ENCODE data around the gene TTLL8. TPM values are rescaled to one million over a fixed set of nuclear protein-coding genes. Genes with fewer than 3 reads are reported as not detected.

The TTLL8 gene
- total and polyA plus RNA-seq, 4 donors = not detected

GRCh38 chr22:50017701-50018224, 40.3 kb downstream of the TTLL8 start:
- peaks cover 0 to 7% (median under 1%) of the 10 kb centered on the region in 4 donors for H3K27me3 ChIP-seq (ENCODE audit: control insufficient read depth in 4 of 4, insufficient read depth in 4 of 4, low read length in 3 of 4)
- 90% methylated on average over 6 of the region's 6 CpGs for WGBS

GRCh38 chr22:50016988-50017700, 41.0 kb downstream of the TTLL8 start:
- peaks cover 0 to 7% (median under 1%) of the 10 kb centered on the region in 4 donors for H3K27me3 ChIP-seq (ENCODE audit: control insufficient read depth in 4 of 4, insufficient read depth in 4 of 4, low read length in 3 of 4)

More at GRCh38 chr22:50017701-50018224, 40.3 kb downstream of the TTLL8 start:
- Histone ChIP-seq H3K27ac (ENCODE audit: low read depth in 1 of 2, low read length in 2 of 2) (no peak overlapping the region), H3K9me3 (ENCODE audit: control insufficient read depth in 4 of 4, low read length in 3 of 4) (no peaks in the 10 kb centered on the region), H3K9ac (ENCODE audit: low read depth in 1 of 2, low read length in 2 of 2) (no peak overlapping the region), H3K36me3 (ENCODE audit: control insufficient read depth in 4 of 4, insufficient read depth in 3 of 4, low read depth in 1 of 4, low read length in 3 of 4) (no peaks in the 10 kb centered on the region), H3K4me3 (ENCODE audit: low read depth in 1 of 3, low read length in 3 of 3) (no peak overlapping the region), H3K4me1 (ENCODE audit: control insufficient read depth in 4 of 4, insufficient read depth in 4 of 4, low read length in 3 of 4) (peaks cover 0 to 2% (median 0%) of the 10 kb centered on the region in 4 donors)
- no peak for DNase-seq (ENCODE audit: low spot score)
- no peak for TF ChIP-seq FOXA2 (IDR thresholded peaks at IDR 0.05)
- TF ChIP-seq TAF1 (conservative IDR thresholded peaks at IDR 0.05) = no peak
- no peak for TF ChIP-seq REST (IDR thresholded peaks at IDR 0.05)
- no peak for TF ChIP-seq MAX (IDR thresholded peaks at IDR 0.05)
- TF ChIP-seq YY1 (IDR thresholded peaks at IDR 0.05) = no peak
- no peak for TF ChIP-seq GABPA (IDR thresholded peaks at IDR 0.05 in 1 of 2, conservative IDR thresholded peaks at IDR 0.05 in 1 of 2)
- TF ChIP-seq FOXA1 (IDR thresholded peaks at IDR 0.05) = no peak
- no peak for TF ChIP-seq HNF4A (conservative IDR thresholded peaks at IDR 0.05)

More at GRCh38 chr22:50016988-50017700, 41.0 kb downstream of the TTLL8 start:
- H3K27ac ChIP-seq (ENCODE audit: low read depth in 1 of 2, low read length in 2 of 2) = no peak overlapping the region
- no peaks in the 10 kb centered on the region for H3K9me3 ChIP-seq (ENCODE audit: control insufficient read depth in 4 of 4, low read length in 3 of 4)
- no peak for DNase-seq (ENCODE audit: low spot score)
- H3K4me3 ChIP-seq (ENCODE audit: low read depth in 1 of 3, low read length in 3 of 3) = no peak overlapping the region
- 90% methylated on average over 21 of the region's 21 CpGs for WGBS
- no peak overlapping the region for H3K9ac ChIP-seq (ENCODE audit: low read depth in 1 of 2, low read length in 2 of 2)
- H3K4me1 ChIP-seq (ENCODE audit: control insufficient read depth in 4 of 4, insufficient read depth in 4 of 4, low read length in 3 of 4) = peaks cover 0 to 2% (median 0%) of the 10 kb centered on the region in 4 donors
- no peaks in the 10 kb centered on the region for H3K36me3 ChIP-seq (ENCODE audit: control insufficient read depth in 4 of 4, insufficient read depth in 3 of 4, low read depth in 1 of 4, low read length in 3 of 4)
- TF ChIP-seq JUND (IDR thresholded peaks at IDR 0.05) = no peak
- no peak for TF ChIP-seq ZBTB33 (IDR thresholded peaks at IDR 0.05)
- TF ChIP-seq MAX (IDR thresholded peaks at IDR 0.05) = no peak
- TF ChIP-seq RXRA (IDR thresholded peaks at IDR 0.05) = no peak
- no peak for TF ChIP-seq HNF4G (IDR thresholded peaks at IDR 0.05)
- TF ChIP-seq CTCF (IDR thresholded peaks at IDR 0.05; ENCODE audit: low read depth, low read length, missing input control) = no peak
- TF ChIP-seq ATF3 (IDR thresholded peaks at IDR 0.05) = no peak
- no peak for TF ChIP-seq YY1 (IDR thresholded peaks at IDR 0.05)
- no peak for TF ChIP-seq FOXA1 (IDR thresholded peaks at IDR 0.05)
- no peak for TF ChIP-seq FOXA2 (IDR thresholded peaks at IDR 0.05)
- TF ChIP-seq TAF1 (conservative IDR thresholded peaks at IDR 0.05) = no peak
